ENCODE data around the gene ABCC1.
"Not testable (repeated sequence)": the region's sequence is repeated elsewhere in the genome, so short reads cannot be mapped to it uniquely, and the experiment has no call there.

Gene ABCC1

DNA sequence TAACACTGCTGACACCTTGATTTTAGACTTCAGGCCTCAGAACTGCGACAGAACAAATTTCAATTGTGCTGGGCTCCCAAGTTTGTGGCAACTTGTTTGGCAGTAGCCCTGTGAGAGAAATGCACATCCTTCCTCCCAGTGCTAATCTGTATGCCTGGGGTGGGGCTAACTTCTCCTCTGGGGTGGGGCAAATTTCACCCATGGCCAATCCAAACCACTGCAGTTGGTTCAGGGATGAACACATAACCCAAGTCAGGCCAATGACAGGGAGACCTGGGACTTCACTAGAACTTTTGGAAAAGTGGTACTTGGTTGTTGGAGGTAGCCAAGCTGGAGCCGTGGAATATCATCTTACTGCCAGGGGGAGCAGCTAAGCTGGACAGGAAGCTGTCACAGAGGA is 217.5 kb downstream of the ABCC1 start:
- DNase-seq, result no peak

DNA sequence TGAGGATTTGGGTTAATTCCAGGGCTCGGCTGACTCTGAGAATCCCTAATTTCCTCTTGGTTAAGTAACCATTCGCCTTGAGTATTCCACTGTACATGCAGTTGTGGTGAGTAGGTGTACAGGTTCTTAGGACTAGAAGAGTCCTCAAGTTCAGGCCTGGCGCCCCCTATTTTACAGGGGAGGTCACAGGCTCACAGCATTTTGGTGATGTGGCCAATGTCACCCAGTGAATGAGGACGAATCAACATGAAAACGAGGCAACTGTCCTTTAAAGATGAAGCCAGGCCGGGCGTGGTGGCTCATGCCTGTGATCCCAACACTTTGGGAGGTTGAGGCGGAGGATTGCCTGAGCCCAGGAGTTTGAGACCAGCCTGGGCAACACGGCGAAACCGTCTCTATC is 218.5 kb downstream of the ABCC1 start:
- no peak for DNase-seq

DNA sequence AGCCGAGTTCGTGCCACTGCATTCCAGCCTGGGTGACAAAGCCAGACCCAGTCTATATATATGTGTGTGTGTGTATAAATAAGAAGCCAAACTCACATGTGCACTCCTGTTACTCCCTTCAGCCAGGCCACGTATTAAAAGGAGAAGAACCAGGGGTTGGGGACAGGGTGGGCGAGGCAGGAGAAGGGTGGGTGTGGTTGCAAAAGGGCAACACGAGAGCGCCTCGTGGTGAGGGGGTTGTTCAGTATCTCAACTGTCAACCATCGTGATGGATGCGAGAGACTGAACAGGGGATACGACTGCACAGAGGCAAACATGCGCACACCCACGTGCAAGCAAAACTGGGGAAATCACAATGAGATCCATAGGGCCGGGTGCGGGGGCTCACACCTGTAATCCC is 219.0 kb downstream of the ABCC1 start:
- no peak for DNase-seq

- no peak for DNase-seq
Observed at GRCh38 chr16:16169615-16170014, 220.2 kb downstream of the ABCC1 start.

DNA sequence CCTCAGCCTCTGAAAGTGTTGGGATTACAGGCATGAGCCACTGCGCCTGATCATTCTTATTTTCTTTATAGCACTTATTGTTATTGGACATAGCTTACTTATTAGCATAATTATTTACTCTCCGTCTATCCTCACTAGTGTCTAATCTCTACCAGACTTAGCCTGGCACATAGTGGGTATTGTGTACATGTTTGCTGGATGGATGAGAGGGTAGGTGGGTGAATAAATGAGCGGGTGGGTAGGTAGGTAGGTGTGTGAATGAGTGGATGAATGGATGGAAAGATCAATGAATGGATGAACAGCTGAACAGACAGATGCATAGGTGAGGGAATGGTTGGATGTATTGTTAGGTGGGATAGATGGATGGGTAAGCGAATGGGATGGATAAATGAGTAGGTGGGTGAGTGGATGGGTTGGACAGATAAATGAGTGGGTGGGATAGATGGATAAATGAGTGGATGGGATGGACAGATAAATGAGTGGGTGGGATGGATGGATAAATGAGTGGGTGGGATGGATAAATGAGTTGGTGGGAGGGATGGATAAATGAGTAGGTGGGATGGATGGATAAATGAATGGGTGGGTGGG is 222.0 kb downstream of the ABCC1 start:
- DNase-seq, result no peak

DNA sequence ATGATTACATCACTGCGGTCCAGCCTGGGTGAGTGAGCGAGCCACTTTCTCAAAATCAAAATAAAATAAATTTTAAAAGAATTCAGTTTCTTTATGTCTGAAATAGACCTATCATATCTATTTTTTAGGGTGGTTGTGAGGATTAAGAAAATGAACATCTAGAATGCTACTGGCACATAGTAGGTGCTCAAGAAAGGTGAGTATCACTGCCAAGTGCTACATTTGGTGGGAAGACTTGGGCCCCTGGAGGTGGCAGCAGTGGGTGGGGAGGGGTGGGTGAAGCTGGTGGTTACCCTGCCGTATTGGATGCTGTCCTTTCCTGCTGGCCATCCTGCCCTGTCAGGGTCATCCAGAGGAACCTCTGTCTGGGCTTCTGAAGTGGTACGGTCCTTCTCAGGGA is 223.6 kb downstream of the ABCC1 start:
- no peak for DNase-seq

GRCh38 chr16:16175296-16175695 is 225.9 kb downstream of the ABCC1 start:
- no peak for DNase-seq

DNA sequence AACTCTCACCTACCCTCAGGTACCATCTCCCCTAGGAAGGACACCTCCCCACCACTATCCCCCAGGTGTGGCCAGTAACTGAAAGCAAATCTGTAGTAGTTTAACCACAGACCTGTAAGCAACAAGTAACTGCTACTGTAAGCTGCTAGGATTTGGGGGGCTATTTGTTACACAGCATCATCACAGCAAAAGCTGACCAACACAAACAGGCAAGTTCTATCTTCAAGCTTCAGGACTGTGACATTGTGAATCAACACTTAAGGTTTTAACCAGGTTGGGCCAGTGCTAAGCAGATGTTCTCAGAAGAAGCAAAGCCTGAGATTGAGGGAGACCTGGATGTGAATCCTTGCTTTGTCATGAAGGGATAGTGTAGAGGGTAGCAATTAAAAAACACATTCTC is 226.9 kb downstream of the ABCC1 start:
- no peak for DNase-seq

DNA sequence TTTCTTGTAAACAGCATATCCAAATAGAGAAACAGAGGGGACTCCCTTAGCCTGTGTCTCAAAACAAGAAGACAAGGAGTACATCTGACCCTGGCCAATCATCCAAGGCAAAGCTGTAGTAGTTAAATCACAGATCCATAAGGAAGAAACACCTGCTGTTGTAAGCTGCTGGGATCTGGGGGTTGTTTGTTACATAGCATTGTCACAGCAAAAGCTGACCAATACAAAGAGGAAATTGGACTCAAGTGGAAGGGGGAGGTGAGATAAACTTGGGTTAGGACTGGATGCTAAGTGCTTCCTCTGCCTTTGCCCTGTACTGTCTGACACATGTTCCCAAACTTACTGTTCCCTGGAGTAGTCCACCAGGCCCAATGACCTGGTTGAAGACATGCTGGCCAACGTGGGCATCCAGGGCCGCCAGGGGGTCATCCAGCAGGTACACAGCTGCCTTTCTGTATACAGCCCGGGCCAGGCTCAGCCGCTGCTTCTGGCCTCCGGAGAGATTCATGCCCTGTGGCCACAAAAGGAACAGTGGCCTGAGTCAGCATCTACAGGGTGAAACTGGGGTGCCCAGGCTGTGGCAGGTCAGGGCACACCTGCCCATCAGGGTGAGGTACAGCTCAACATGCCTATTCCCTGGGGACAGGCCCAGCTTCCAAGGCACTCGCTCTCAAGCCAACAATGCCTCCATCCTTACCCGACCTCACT is 229.2 kb downstream of the ABCC1 start:
- no peak for DNase-seq

DNA sequence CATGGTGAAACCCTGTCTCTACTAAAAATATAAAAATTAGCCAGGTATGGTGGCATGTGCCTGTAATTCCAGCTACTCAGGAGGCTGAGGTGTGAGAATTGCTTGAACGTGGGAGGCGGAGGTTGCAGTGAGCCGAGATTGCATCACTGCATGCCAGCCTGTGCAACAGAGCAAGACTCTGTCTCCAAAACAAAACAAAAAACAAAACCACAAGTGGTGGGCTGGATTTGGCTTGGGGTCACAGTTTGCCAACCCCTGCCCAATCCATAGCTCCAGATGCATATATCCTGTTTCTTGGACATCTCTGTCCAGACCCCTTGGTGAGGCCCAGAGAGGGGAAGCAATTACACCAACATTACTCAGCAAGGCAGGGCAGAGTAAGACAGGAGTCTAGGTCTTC is 232.3 kb downstream of the ABCC1 start:
- not testable (repeated sequence) for DNase-seq

GRCh38 chr16:16182918-16183317 is 233.5 kb downstream of the ABCC1 start:
- DNase-seq, result no peak

DNA sequence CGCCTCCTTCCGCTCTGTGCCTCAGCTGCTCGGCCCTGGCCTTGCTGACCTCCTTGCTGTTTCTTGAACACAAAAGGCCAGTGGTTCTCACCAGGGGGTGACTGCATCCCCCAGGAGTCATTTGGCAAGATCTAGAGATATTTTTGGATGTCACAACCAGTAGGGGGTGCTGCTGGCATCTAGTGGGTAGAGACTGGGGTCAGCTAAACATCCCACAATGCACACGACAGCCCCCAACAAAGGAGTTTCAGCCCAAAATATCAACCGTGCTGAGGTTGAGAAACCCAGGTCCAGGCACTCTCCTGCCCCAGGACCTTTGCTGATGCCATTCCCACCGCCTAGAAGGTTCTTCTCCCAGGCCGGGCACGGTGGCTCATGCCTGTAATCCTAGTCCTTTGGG is 234.1 kb downstream of the ABCC1 start:
- DNase-seq, result no peak

DNA sequence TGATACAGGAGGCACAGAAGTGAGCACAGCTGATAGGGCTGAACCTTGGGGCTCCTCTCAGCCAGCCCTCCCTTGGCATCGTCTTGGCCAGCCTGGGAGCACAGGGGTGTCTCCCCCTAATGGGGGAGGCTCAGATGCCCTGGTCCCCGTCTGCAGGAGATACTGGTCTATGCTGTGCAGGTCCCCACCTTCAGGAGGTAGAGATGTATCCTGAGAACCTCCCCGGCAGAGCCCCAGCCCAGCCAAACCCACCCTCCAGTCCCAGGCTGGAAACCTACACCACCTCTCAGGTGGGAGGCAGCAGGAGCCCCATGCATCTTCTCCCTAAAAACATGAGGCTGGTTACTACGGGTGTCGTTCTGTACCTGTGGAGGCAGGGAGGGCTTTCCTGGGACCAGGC is 235.2 kb downstream of the ABCC1 start:
- no peak for DNase-seq

DNA sequence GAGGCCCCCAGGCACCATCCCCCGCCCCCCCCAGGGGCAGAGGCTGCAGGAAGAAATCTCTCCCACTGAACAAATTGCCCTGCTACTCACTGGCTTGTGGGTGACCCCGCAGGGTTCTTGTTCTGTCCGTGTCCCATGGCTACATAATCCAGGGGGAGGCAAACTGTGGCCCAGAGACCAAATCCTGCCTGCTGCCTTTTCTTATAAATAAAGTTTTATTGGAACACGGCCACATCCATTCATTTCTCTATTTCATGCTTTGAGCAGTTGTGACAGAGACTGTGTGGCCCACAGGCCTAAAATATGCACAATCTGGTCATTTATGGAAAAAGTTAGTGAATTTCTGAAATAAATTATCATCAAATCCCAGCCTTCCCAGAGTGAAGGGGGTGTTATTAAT is 235.7 kb downstream of the ABCC1 start:
- no peak for DNase-seq

GRCh38 chr16:16186820-16187219 is 237.4 kb downstream of the ABCC1 start:
- DNase-seq, result no peak

GRCh38 chr16:16188827-16189226 is 239.4 kb downstream of the ABCC1 start:
- DNase-seq, result no peak

- DNase-seq, result no peak
Observed at GRCh38 chr16:16189842-16190241, 240.4 kb downstream of the ABCC1 start.

DNA sequence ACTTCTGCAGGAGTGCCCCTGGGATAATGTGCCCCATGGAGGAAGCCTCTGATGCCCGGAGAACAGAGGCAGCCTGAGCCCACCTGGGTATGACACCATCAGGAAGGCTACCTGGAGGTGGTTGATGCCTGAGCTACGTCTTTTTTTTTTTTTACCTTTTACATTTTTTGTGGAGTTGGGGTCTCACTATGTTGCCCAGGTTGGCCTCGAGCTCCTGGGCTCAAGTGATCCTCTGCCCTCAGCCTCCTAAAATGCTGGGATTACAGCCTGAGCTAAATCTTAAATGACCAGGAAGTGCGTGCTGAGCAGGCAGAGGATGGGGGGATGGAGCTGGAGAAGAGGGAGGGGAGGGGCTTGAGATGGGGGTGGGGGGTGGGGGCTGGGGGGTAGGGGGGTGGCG is 241.1 kb downstream of the ABCC1 start:
- DNase-seq, result no peak

DNA sequence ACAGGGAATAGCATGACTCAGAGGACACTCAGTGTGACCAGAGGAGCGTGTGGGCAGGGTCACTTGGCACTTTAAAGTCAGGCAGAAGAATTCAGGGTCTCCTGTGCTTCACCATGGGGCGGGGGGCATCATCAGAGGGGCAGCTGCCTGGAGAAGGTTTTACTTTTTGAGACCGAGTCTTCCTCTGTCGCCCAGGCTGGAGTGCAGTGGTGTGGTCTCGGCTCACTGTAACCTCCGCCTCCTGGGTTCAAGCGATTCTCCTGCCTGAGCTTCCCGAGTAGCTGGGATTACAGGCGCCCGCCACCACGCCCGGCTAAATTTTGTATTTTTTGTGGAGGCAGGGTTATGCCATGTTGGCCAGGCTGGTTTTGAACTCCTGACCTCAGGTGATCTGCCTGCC is 241.6 kb downstream of the ABCC1 start:
- not testable (repeated sequence) for DNase-seq

- DNase-seq, result no peak
Observed at GRCh38 chr16:16191493-16192167, 242.2 kb downstream of the ABCC1 start.
